Measurements from ENCODE around the gene MTA2. TPM values are rescaled to one million over a fixed set of nuclear protein-coding genes. Genes with fewer than 3 reads are reported as not detected.

The MTA2 gene
- total RNA-seq, 2 experiments from 2014 or later: 130 to 174 TPM

DNA sequence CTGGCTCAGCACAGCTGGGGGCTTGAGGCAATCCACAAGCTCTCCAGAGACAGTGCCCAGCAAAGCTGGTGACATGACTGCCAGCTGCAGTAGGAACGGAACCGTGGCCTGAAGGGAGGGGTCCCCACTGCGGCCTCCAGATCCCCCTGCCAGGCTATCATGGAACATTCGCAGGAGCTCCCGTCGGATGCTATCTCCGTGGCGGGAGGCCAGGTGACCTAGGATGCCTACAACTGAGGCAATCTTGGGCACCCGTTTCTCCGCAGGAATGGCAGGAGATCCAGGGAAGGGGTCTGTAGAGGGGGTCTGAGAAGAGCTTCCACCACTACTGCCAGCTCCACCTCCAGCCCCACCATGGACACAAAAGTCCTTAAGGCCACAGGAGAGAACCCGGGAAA is 47.3 kb upstream of the MTA2 start:
- no peak overlapping the region for H2AFZ ChIP-seq (ENCODE audit: low read length)
- peaks cover 36% of the 10 kb centered on the region for H3K4me1 ChIP-seq (ENCODE audit: insufficient read depth, low read length, poor library complexity, severe bottlenecking)
- H3K4me3 ChIP-seq (ENCODE audit: low read depth, low read length, poor library complexity, severe bottlenecking): no peak overlapping the region
- TF ChIP-seq, protein P1, sequence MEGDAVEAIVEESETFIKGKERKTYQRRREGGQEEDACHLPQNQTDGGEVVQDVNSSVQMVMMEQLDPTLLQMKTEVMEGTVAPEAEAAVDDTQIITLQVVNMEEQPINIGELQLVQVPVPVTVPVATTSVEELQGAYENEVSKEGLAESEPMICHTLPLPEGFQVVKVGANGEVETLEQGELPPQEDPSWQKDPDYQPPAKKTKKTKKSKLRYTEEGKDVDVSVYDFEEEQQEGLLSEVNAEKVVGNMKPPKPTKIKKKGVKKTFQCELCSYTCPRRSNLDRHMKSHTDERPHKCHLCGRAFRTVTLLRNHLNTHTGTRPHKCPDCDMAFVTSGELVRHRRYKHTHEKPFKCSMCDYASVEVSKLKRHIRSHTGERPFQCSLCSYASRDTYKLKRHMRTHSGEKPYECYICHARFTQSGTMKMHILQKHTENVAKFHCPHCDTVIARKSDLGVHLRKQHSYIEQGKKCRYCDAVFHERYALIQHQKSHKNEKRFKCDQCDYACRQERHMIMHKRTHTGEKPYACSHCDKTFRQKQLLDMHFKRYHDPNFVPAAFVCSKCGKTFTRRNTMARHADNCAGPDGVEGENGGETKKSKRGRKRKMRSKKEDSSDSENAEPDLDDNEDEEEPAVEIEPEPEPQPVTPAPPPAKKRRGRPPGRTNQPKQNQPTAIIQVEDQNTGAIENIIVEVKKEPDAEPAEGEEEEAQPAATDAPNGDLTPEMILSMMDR (conservative IDR thresholded peaks at IDR 0.05; ENCODE audit: low read length): no peak
- no peak for TF ChIP-seq EZH2phosphoT487 (IDR thresholded peaks at IDR 0.05; ENCODE audit: borderline replicate concordance, low read depth, low read length)
- no peaks in the 10 kb centered on the region for H3K9me3 ChIP-seq (ENCODE audit: low read length)
- H4K20me1 ChIP-seq (ENCODE audit: insufficient read depth, low read length): no peaks in the 10 kb centered on the region
- DNase-seq (ENCODE audit: low spot score): no peak
- no peak overlapping the region for H3K4me2 ChIP-seq (ENCODE audit: low read length)
- no peaks in the 10 kb centered on the region for H3K9me2 ChIP-seq (ENCODE audit: insufficient read depth, low read length)
- intact Hi-C loops (cut with micrococcal nuclease; ENCODE audit: unreplicated experiment): no loop called here
- ChIA-PET CTCF (ENCODE audit: unreplicated experiment) (interaction anchor here (1.0 kb wide), 1 partner anchor 16 kb away, joined by 3 read pairs; the partner anchor contains the start of genes C11orf98 and CSKMT), POLR2A (interaction anchor here (1.2 to 10.5 kb wide), 3 partner anchors 18 to 28 kb away, joined by 4 to 159 read pairs (median 4); partner anchors contain the start of genes C11orf98, CSKMT, LBHD1 and UQCC3)
- H3K27ac ChIP-seq (ENCODE audit: low read depth, low read length, poor library complexity, severe bottlenecking): no peak overlapping the region
- H3K79me2 ChIP-seq (ENCODE audit: insufficient read depth, low read depth, low read length): peaks cover 47% of the 10 kb centered on the region
- peaks cover 37% of the 10 kb centered on the region for H3K36me3 ChIP-seq (ENCODE audit: insufficient read depth, low read length)
- no TSS peak for BruUV-seq (replicated peaks)

DNA sequence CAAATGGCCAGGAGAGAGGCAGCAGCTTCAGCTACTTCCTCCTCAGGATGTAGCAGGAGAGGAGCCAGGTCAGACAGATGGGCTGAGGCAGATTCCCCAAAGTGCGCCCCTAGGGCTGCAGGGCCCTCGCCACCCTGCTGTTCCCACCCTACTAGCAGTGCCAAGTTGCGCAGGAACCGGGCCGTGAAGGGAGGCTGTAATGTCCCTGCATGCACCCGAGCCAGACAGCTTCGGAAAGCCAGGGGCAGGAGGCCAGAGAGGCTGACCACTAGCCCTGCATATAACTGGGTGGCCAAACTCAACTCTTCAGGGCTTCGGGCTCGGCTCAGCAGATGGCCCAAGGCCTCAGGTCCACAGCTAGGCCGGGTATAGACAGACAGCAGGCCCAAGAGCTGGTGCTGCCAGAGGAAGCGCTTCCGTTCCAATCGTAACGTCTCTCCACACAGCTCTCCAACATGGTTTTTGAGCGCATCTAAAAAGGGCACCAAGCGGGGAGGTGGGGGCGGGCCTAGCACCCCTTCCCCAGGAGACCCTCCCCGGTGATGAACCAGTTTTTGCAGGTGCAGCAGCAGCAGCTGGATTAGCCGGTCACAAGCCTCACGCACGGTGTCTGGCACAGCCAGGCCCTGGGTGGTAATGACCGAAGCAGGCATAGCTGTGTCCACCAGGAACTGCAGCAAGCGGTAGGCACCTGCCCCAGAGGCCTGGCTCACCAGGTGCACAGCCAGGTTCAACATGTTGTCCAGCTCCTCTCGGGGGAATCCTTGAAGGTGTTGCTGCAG is 46.7 kb upstream of the MTA2 start:
- Histone ChIP-seq H2AFZ (ENCODE audit: low read length) (no peak overlapping the region), H3K9me3 (ENCODE audit: low read length) (no peaks in the 10 kb centered on the region), H3K4me1 (ENCODE audit: insufficient read depth, low read length, poor library complexity, severe bottlenecking) (peaks cover 30% of the 10 kb centered on the region), H3K9me2 (ENCODE audit: insufficient read depth, low read length) (no peaks in the 10 kb centered on the region), H3K79me2 (ENCODE audit: insufficient read depth, low read depth, low read length) (peaks cover 53% of the 10 kb centered on the region), H3K36me3 (ENCODE audit: insufficient read depth, low read length) (peaks cover 43% of the 10 kb centered on the region), H3K27ac (ENCODE audit: low read depth, low read length, poor library complexity, severe bottlenecking) (no peak overlapping the region), H3K4me2 (ENCODE audit: low read length) (no peak overlapping the region), H4K20me1 (ENCODE audit: insufficient read depth, low read length) (no peaks in the 10 kb centered on the region), H3K4me3 (ENCODE audit: low read depth, low read length, poor library complexity, severe bottlenecking) (no peak overlapping the region)
- DNase-seq (ENCODE audit: low spot score): no peak
- TF ChIP-seq, protein P1 (conservative IDR thresholded peaks at IDR 0.05; ENCODE audit: low read length): no peak
- no peak for TF ChIP-seq EZH2phosphoT487 (IDR thresholded peaks at IDR 0.05; ENCODE audit: borderline replicate concordance, low read depth, low read length)
- BruUV-seq (replicated peaks): no TSS peak
- intact Hi-C loops (cut with micrococcal nuclease; ENCODE audit: unreplicated experiment): no loop called here
- POLR2A ChIA-PET: interaction anchor here (1.4 to 10.5 kb wide), 2 partner anchors 18 to 23 kb away, joined by 4 to 159 read pairs; partner anchors contain the start of genes C11orf98, CSKMT, LBHD1 and UQCC3
- CTCF ChIA-PET (ENCODE audit: unreplicated experiment): interaction anchor here (1.0 kb wide), 1 partner anchor 16 kb away, joined by 3 read pairs; the partner anchor contains the start of genes C11orf98 and CSKMT

DNA sequence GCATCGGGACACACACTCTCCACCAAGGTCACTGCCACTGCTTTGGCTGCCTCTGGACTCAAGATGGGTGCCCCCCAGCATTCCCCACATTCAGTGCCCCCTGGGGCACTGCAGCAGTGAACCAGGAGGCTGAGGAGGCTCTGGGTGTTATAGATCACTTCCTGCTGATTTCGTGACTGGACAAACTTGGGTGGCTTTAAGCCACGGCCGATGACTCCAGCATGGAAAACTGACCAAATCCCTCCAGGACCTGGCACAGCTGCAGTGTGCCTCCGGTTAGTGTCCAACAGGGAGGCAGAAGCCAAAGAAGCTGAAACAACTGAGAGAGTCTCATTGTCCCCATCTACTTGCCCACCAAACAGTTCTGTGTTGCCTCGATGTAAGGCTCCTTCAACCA is 45.9 kb upstream of the MTA2 start:
- Histone ChIP-seq H3K27ac (ENCODE audit: low read depth, low read length, poor library complexity, severe bottlenecking) (no peak overlapping the region), H3K4me1 (ENCODE audit: insufficient read depth, low read length, poor library complexity, severe bottlenecking) (peaks cover 29% of the 10 kb centered on the region), H3K79me2 (ENCODE audit: insufficient read depth, low read depth, low read length) (peaks cover 54% of the 10 kb centered on the region), H3K9me2 (ENCODE audit: insufficient read depth, low read length) (no peaks in the 10 kb centered on the region), H3K4me2 (ENCODE audit: low read length) (no peak overlapping the region), H2AFZ (ENCODE audit: low read length) (no peak overlapping the region), H3K4me3 (ENCODE audit: low read depth, low read length, poor library complexity, severe bottlenecking) (no peak overlapping the region), H3K36me3 (ENCODE audit: insufficient read depth, low read length) (peaks cover 50% of the 10 kb centered on the region), H4K20me1 (ENCODE audit: insufficient read depth, low read length) (no peaks in the 10 kb centered on the region), H3K9me3 (ENCODE audit: low read length) (no peaks in the 10 kb centered on the region)
- CTCF ChIA-PET (ENCODE audit: unreplicated experiment): no interaction called here
- POLR2A ChIA-PET: interaction anchor here (0.6 kb wide), 1 partner anchor 57 kb away, joined by 10 read pairs; no protein-coding TSS in a partner anchor
- TF ChIP-seq EZH2phosphoT487 (IDR thresholded peaks at IDR 0.05; ENCODE audit: borderline replicate concordance, low read depth, low read length): no peak
- no TSS peak for BruUV-seq (replicated peaks)
- intact Hi-C loops (cut with micrococcal nuclease; ENCODE audit: unreplicated experiment): no loop called here
- no peak for DNase-seq (ENCODE audit: low spot score)

All from OCI-LY7 (cell line).